Urinary bladder (tissue), 4 donors: Measurements from ENCODE around the gene NDUFAF2. TPM values are rescaled to one million over a fixed set of nuclear protein-coding genes. Genes with fewer than 3 reads are reported as not detected.

Experiments
- DNase-seq: peaks from one replicate; pipeline ENCODE4 v3.0.0-alpha.2; 2015; ENCODE audit errors: extremely low spot score
- H3K27ac ChIP-seq: one replicate; pipeline ENCODE4 v1.5.1; 2013; ENCODE audit warnings: low read depth, mild to moderate bottlenecking, moderate library complexity
- H3K36me3 ChIP-seq: one replicate; pipeline ENCODE4 v1.6.1; 2013; ENCODE audit warnings: mild to moderate bottlenecking, moderate library complexity; ENCODE audit not compliant: insufficient read depth
- H3K4me1 ChIP-seq: one replicate; pipeline ENCODE4 v1.6.1; 2013; ENCODE audit warnings: mild to moderate bottlenecking, moderate library complexity; ENCODE audit not compliant: insufficient read depth
- H3K4me3 ChIP-seq: one replicate; pipeline ENCODE4 v1.5.1; 2013; ENCODE audit warnings: low read depth, low read length
- WGBS: extraction: QIAGEN DNeasy Blood & Tissue Kit; methylation state at CpG from one replicate; pipeline ENCODE4 v1.1.7; 2013; 5-methylcytosine and 5-hydroxymethylcytosine counted together
- polyA plus RNA-seq: library from polyadenylated mRNA; stranded (reverse); fragments of 200-250 nt; gene quantifications from one replicate; pipeline ENCODE4 v1.2.3, GENCODE V29; 2013
- total RNA-seq: library from RNA; depleted of rRNA; stranded (reverse); fragments of >200 nt; gene quantifications from one replicate; pipeline ENCODE4 v1.2.3, GENCODE V29; 2014
- donor health status: healthy with polysubstance abuse.
- donor health status: healthy.

NDUFAF2 gene
- total and polyA plus RNA-seq, 2 donors: 23.8 to 49.8 TPM

DNA sequence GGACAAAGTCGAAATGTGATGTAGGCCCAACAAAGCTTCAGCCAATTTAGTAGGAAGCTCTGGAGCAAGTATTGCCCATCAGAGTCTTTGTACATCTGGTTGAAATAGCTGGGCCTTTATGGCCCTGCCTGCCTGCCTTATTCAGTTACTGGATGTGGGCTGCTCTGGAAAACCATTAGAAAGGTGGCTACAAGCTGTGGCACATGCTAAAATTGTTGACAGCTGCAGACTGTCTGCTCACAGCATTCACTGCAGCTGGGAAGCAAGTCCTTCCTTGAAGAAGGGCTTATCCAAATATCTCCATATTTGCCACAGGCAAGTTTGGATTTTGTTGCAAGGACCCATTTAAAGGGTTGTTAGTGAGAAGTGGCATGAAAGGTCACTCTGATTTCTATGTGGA is 192.8 kb downstream of the NDUFAF2 start:
- DNase-seq: no peak
- WGBS: 92% methylated on average over 1 of the region's 1 CpG
- no peak overlapping the region for H3K4me3 ChIP-seq
- no peak overlapping the region for H3K27ac ChIP-seq
- no peaks in the 10 kb centered on the region for H3K36me3 ChIP-seq
- H3K4me1 ChIP-seq: no peaks in the 10 kb centered on the region

DNA sequence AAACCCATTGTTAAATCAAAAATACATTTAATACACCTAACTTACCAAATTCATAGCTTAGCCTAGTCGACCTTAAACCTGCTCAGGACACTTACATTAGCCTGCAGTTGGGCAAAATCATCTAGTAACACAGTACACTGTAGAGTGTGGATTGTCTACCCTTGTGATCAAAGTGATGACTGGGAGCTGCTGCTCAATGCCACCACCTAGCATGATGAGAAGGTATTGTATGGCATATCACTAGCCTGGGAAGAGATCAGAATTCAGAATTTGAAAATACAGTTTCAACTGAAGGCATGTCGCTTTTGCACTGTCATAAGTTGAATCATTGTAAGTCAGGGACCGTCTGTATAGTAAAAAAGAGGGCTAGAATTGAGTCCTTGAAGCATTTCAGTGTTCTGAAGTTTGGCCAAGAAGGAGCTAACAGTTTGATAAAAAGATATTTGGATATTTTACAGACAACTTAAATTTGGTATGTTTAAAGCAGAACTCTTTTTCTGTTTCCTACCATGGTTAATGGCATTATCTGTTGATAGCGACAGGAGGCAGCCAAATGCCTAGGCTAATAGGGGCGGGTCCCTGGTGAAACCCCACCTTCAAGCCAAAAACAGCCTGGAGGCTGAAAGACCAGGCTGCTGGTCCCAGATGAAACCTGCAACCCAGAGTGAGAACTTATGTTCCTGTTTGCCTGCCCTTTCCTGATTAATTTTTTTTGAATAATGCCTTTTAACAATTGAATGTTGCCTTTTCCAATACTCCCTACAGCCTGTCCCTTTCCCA is 194.3 kb downstream of the NDUFAF2 start:
- no peaks in the 10 kb centered on the region for H3K36me3 ChIP-seq
- WGBS: 79% methylated on average over 5 of the region's 5 CpGs
- H3K4me1 ChIP-seq: no peaks in the 10 kb centered on the region
- no peak overlapping the region for H3K4me3 ChIP-seq
- no peak for DNase-seq
- H3K27ac ChIP-seq: no peak overlapping the region

DNA sequence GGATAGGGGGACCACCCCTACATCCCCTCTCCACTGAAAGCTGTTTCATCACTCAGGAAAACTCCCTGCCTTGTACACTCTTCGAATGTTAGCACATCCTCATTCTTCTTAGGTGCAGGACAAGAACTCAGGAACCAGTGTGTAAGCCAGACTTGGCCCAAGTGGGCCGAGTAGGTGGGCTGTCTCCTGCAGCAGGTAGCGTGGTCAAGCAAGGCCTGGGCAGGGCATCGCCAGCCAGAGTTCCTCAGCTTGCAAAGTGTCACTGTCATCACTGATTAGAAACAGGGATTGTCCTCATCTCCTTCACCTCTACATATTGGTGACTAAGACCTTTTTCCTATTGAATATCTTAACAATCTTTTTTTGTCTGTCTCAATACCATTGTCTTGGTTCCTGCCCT is 194.9 kb downstream of the NDUFAF2 start:
- Histone ChIP-seq H3K4me1 (no peaks in the 10 kb centered on the region), H3K36me3 (no peaks in the 10 kb centered on the region), H3K4me3 (no peak overlapping the region), H3K27ac (no peak overlapping the region)
- no peak for DNase-seq
- 96% methylated on average over 4 of the region's 4 CpGs for WGBS

DNA sequence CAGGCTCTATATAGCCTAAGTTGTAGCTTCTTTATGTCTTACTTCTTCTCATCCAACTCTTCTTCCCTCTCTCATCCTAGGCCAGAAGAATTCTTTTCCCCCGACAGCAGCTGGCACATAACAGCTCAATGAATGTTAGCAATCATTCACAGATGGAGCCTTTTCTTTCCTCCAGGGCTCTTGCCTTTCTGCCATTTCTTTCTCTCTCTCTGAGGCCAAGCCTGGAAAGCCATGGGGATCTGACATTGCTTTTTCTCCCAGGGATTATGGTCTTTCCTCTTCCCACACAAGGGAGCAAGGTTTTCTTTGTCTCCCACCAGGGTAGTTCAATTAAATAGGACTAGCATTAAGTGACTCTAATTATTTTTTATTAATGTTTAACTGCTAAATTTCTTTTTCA is 196.8 kb downstream of the NDUFAF2 start:
- H3K27ac ChIP-seq: no peak overlapping the region
- H3K4me1 ChIP-seq: no peaks in the 10 kb centered on the region
- no peak for DNase-seq
- 63% methylated on average over 1 of the region's 1 CpG for WGBS
- H3K36me3 ChIP-seq: no peaks in the 10 kb centered on the region
- H3K4me3 ChIP-seq: no peak overlapping the region

DNA sequence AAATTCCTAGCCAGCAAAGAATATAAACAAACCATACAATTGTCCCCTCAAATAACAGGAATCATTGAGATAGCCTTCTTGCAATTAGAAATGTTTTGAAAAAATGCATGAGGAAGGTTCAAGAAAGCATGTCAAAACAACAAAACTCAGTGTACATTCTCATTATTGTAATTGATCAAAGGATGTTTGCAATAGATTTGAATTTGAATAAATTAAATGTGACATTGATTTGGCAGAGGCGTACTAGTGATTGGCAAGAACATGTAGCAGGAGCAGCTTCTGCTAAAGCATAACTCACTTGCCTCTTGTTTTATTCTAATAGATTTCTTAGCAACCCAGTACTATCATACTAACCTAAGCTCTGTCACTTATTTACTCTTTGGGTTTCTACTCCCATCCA is 197.4 kb downstream of the NDUFAF2 start:
- Histone ChIP-seq H3K36me3 (no peaks in the 10 kb centered on the region), H3K4me3 (no peak overlapping the region), H3K27ac (no peak overlapping the region), H3K4me1 (no peaks in the 10 kb centered on the region)
- no peak for DNase-seq
- 99% methylated on average over 1 of the region's 1 CpG for WGBS

DNA sequence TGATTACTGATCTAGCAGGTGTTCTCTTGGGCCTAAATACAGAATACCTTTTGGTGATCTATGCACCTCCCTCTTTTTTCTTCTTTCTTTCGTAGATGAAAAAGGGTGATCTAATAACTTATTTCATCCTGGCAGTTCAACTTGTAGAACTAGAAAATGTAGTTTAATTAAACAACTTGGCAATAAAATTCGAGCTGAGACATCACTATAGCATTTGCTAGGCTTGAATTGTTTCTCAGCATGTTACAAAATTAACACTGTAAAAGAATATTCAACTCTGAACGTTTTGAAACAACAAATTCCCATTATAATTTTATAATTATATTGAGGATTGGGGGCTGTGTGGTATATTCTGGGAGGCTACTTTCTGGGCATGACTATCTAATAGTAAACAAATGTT is 197.8 kb downstream of the NDUFAF2 start:
- Histone ChIP-seq H3K36me3 (no peaks in the 10 kb centered on the region), H3K27ac (no peak overlapping the region), H3K4me1 (no peaks in the 10 kb centered on the region), H3K4me3 (no peak overlapping the region)
- no peak for DNase-seq
- 79% methylated on average over 3 of the region's 3 CpGs for WGBS

DNA sequence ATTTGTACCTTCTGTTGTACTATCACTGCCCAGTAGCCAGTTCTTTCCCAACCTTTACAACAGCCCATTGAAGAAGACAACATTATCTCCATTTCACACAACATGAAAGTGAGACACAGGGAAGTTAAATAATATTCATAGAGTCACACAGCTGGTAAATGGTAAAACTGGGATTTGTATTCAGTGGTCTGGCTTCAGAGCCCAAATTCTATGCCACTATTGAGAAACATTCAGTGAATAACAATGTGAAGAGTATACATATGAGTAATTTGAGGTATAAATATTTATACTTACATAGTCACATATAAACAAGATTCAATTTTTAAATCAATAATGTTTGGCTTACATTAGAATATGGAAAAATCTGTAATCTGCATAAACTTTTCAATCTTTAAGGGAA is 203.5 kb downstream of the NDUFAF2 start:
- Histone ChIP-seq H3K4me1 (no peaks in the 10 kb centered on the region), H3K4me3 (no peak overlapping the region), H3K36me3 (no peaks in the 10 kb centered on the region), H3K27ac (no peak overlapping the region)
- no peak for DNase-seq

DNA sequence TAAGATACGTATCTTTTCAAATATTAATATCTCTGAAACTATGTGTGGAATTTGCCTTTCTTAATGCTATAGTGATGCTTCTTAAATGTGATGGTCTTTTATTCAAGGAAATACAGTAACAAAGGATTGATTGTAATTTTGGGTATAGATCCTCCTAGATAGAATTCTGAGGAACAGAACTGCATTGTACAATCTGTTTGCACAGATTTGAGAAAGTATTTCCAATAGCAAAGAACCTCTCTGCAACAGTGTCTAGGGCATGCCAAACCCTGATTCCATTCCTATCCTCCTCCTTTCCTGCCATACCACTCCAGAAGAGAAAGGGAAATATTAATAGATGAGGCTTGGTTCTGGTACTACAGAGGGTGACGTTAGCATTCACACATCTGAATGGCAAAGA is 206.9 kb downstream of the NDUFAF2 start:
- Histone ChIP-seq H3K27ac (no peak overlapping the region), H3K4me1 (no peaks in the 10 kb centered on the region), H3K4me3 (no peak overlapping the region), H3K36me3 (no peaks in the 10 kb centered on the region)
- no peak for DNase-seq
- 83% methylated on average over 2 of the region's 2 CpGs for WGBS

DNA sequence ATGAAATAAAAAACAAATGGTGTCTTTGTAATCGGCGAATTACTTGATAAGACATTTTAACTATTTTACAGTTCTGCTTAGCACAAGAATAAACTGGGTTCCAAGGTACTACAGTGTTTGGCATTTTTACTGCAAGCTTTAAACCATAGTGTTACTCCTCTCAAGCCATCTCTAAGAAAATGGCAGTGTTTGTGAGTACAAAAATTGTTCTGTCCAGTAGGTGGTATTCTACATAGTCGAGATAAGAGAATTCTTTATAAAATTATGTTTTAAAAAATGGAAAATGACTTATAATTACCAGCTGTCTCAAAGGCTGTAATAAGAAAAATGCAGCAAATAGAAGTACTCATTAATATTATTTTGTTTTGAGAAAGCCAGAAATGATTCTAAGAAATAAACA is 214.1 kb downstream of the NDUFAF2 start:
- no peak for DNase-seq
- 90% methylated on average over 3 of the region's 3 CpGs for WGBS
- Histone ChIP-seq H3K4me1 (no peaks in the 10 kb centered on the region), H3K4me3 (no peak overlapping the region), H3K36me3 (peaks cover 4% of the 10 kb centered on the region), H3K27ac (no peak overlapping the region)

DNA sequence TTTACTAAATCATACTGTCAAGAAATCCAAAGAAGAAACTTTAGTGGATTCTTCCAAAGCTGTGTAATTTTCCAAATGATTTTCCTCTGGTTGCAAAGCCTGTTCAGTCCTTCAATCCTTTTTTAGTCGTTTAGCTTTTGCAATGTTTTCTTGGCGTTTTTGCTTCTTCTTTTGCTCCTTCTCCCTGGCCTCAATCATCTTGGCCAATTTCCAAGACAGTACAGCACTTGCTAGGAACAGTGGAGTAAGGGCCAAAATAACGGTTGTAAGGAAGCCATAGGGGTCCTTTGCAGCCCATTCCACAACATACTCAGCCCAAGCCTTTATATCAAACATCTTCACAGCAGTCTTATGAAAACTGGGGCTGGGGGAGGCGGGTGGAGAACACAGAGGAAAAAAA is 214.8 kb downstream of the NDUFAF2 start:
- WGBS: 56% methylated on average over 4 of the region's 4 CpGs
- no peak for DNase-seq
- H3K4me1 ChIP-seq: no peaks in the 10 kb centered on the region
- no peak overlapping the region for H3K27ac ChIP-seq
- H3K36me3 ChIP-seq: peaks cover 4% of the 10 kb centered on the region
- H3K4me3 ChIP-seq: no peak overlapping the region

DNA sequence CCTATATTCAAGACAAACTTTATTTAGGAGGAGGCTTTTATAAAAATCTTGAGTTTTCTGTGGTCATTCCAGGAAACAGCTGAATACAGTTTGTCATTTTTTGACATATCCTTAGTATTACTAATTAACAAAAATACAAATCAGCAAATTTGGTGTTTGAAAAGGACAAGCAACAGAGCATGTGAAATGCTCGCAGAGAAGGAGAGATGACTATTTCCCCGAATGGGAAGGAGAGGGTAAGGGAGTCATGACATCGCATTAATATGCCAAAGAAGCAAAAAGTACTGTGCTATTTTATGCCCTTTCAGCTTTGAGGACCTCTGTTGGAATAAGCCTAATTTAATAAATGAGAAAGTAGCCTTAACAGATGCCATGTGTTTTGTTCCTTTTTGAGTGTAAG is 215.5 kb downstream of the NDUFAF2 start:
- H3K4me1 ChIP-seq: no peaks in the 10 kb centered on the region

DNA sequence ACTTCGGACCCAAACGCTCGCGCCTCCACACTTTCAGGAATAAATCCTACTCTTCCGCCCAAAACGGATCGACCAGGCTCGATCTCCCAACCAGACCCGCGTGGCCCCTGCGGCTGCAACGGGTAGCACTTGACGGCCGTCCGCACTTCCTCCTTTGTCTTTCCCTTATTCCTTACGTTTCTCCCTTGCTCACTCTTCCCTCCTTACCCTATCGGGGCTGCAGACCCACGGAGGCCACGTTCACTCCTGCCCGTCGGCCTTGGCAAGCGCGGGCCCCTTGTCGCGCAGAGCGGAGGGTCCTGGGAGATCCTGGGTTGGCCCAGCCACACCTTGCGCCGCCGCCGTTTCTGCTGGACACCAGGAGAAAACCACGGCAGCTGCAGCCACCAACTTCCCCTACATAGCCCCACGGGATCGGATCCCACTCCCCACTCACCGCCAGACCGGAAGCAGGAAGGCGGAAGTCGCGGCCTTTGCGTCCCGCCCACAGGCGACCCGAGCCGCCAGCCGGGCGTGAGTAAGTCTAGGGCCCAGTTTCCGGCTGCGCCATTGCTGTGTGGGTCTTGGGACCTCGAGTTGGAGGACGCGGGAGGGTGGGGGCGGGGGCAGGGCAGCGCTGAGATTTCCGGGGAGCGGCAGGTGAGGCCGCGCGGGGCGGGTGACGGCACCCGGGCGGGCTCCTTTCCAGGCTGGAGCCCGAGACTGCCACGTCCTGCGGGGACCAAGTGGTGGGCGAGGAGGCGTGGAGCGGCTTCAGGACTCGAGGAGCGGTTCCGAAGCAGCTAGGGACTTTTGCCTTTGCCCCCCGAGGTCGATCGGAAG is 217.2 kb downstream of the NDUFAF2 start, which contains the start of gene SMIM15:
Gene SMIM15 (minus strand): TSS at position 459 of the 822 bp plus-strand sequence. CDS start 2,297 bp downstream, outside the sequence.
- Histone ChIP-seq H3K4me1 (no peaks in the 10 kb centered on the region), H3K27ac (peak within 1 kb of the TSS; percentile 95)
- under 1% methylated on average over 73 of the region's 73 CpGs for WGBS

More for the DNA sequence above, 215.5 kb downstream of the NDUFAF2 start:
- no peak for DNase-seq
- no peak overlapping the region for H3K4me3 ChIP-seq
- no peak overlapping the region for H3K27ac ChIP-seq
- WGBS: 94% methylated on average over 3 of the region's 3 CpGs
- peaks cover 4% of the 10 kb centered on the region for H3K36me3 ChIP-seq

DNA sequence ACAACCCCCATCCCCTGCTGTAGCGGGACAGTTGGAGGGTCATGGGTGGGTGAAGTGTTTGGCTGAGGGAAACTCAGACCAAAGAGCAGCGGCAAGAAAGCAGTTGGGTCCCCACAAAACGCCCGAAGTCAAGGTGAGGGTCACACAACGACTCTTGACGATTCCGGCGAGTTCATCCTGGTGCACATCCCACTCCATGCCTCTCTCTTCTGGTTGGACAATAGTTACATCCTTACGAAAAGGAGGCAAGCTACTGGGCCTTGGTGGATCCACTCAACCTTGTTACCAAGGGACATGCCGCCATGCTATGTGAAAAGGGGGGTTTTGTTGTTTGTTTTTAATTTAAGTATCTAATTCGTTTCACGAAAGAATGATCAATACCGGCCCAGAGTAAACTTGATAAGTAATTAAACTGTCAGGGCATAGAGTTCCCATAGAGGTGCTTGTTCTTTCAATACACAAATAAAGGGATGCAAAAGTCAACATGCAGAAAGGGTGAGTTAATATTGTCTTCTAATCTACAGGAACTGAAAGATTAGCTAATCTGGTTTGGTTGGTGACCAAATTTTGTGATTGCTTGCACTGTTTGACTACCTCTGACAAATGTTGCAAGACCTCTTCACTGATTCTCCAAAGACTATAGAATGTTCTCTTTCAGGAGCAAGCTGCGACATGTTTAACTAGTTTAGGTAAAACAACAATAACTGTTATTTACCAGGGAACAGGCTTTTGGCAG is 218.0 kb downstream of the NDUFAF2 start:
- H3K4me3 ChIP-seq: peak overlapping the region; percentile 69
- H3K27ac ChIP-seq: peak overlapping the region; percentile 95
- no peaks in the 10 kb centered on the region for H3K4me1 ChIP-seq
- WGBS: 20% methylated on average over 14 of the region's 14 CpGs
- DNase-seq: peak; percentile 56
- H3K36me3 ChIP-seq: peaks cover 4% of the 10 kb centered on the region

More for the DNA sequence above, 217.2 kb downstream of the NDUFAF2 start, which contains the start of gene SMIM15:
- Histone ChIP-seq H3K36me3 (peaks cover 4% of the 10 kb centered on the region), H3K4me3 (peak within 1 kb of the TSS; percentile 69)
- DNase-seq: peak; percentile 75
